HepG2 (cell line): ENCODE data around the gene RCAN2. TPM values are rescaled to one million over a fixed set of nuclear protein-coding genes. Genes with fewer than 3 reads are reported as not detected.
A peak's percentile ranks its signal among the peaks of the same experiment; 100 is the strongest.

Source experiments
- ATAC-seq: fragments of 200-7000 bp; cut with Tn5 transposase; 3 replicates; pipeline ENCODE4 v1.9.1; 2020; ENCODE audit warnings: mild to moderate bottlenecking, moderate library complexity
- BruUV-seq: library from RNA; stranded (reverse); fragments of 400-500 nt; replicated peaks from 2 replicates; lab custom pipeline; 2021; lab: Mats Ljungman, UMichigan
- CTCF ChIA-PET: fragments of 300-600 bp; formaldehyde crosslinking; extraction: SDS; loops from one replicate; lab custom pipeline; 2021; ENCODE audit warnings: low total read pairs, inconsistent platforms, low intra/inter-chr PET ratio; lab: Yijun Ruan, JAX
- POLR2A ChIA-PET: fragments of 350-600 bp; sonication (Branson Sonifier 250); formaldehyde crosslinking; loops from one replicate; lab custom pipeline; 2020; ENCODE audit warnings: antibody characterized with exemption, inconsistent platforms; lab: Yijun Ruan, JAX
- DNase-seq: peaks from one replicate; pipeline ENCODE4 v3.0.0-alpha.2; 2015; ENCODE audit warnings: low spot score
- FAIRE-seq: peaks from 3 replicates; lab custom pipeline; 2011; peaks lifted over from hg19 to GRCh38; lab: Jason Lieb, UNC
- H2AFZ ChIP-seq: one replicate; pipeline ENCODE4 v1.6.1; 2011; ENCODE audit warnings: low read length, inconsistent platforms
- H3K27ac ChIP-seq: fragments of 300-600 bp; 3 replicates; pipeline ENCODE4 v1.8.0; 2011; ENCODE audit warnings: mixed run types, mild to moderate bottlenecking, mixed read lengths, low read length, inconsistent platforms; ENCODE audit not compliant: insufficient read depth; ENCODE audit errors: extremely low read length
- H3K27me3 ChIP-seq, 2 experiments: fragments of 200-600 bp in 1 of 2; 2 replicates in 1 of 2; 3 replicates in 1 of 2; pipeline versions ENCODE4 v1.6.0 to v1.8.0; 2011; ENCODE audit warnings: low read length in 2 of 2, mild to moderate bottlenecking in 2 of 2, moderate library complexity in 2 of 2, inconsistent platforms in 1 of 2; ENCODE audit not compliant: insufficient read depth in 2 of 2, control insufficient read depth in 1 of 2
- H3K36me3 ChIP-seq, 2 experiments: fragments of 200-600 bp in 1 of 2; replicated peaks in 1 of 2; 2 replicates in 1 of 2; 3 replicates in 1 of 2; pipeline versions ENCODE4 v1.5.1 to v1.8.0; 2011; ENCODE audit warnings: low read length in 2 of 2, inconsistent platforms in 1 of 2; ENCODE audit not compliant: insufficient read depth in 2 of 2, control insufficient read depth in 1 of 2
- H3K4me1 ChIP-seq: 2 replicates; pipeline ENCODE4 v1.5.1; 2012; ENCODE audit warnings: low read length, inconsistent platforms; ENCODE audit not compliant: insufficient read depth
- H3K4me2 ChIP-seq: 2 replicates; pipeline ENCODE4 v1.6.0; 2011; ENCODE audit warnings: low read depth, low read length, inconsistent platforms
- H3K4me3 ChIP-seq, 3 experiments: fragments of 200-600 bp in 1 of 3; sonication (generic), shearing (Covaris generic) in 1 of 3; replicated peaks in 1 of 3; 2 replicates each; pipeline ENCODE4 v1.5.1; 2011 to 2016; ENCODE audit warnings: low read length in 3 of 3, inconsistent platforms in 2 of 3, low read depth in 2 of 3, mild to moderate bottlenecking in 2 of 3, control low read depth in 1 of 3, mixed read lengths in 1 of 3; ENCODE audit not compliant: insufficient read depth in 1 of 3
- H3K79me2 ChIP-seq: one replicate; pipeline ENCODE4 v1.6.1; 2011; ENCODE audit warnings: low read length, inconsistent platforms; ENCODE audit not compliant: insufficient read depth
- H3K9ac ChIP-seq: 2 replicates; pipeline ENCODE4 v1.6.0; 2011; ENCODE audit warnings: mild to moderate bottlenecking, low read depth, low read length, inconsistent platforms; ENCODE audit not compliant: insufficient read depth
- H3K9me3 ChIP-seq: 2 replicates; pipeline ENCODE4 v1.5.1; 2012; ENCODE audit warnings: mild to moderate bottlenecking, low read length
- H4K20me1 ChIP-seq: 2 replicates; pipeline ENCODE4 v1.6.0; 2011; ENCODE audit warnings: inconsistent platforms, mild to moderate bottlenecking, low read length, moderate library complexity; ENCODE audit not compliant: insufficient read depth
- EEA1 ChIP-seq: sonication (generic); formaldehyde crosslinking; IDR thresholded peaks from 2 replicates; pipeline ENCODE4 v1.5.1; 2020; ENCODE audit warnings: mild to moderate bottlenecking, missing genetic modification reagents, borderline replicate concordance
- KDM1A ChIP-seq: IDR thresholded peaks from 2 replicates; pipeline ENCODE4 v1.6.1; 2016; ENCODE audit warnings: missing compliant biosample characterization
- ONECUT2 ChIP-seq: sonication (generic); formaldehyde crosslinking; IDR thresholded peaks from 2 replicates; pipeline ENCODE4 v1.4.0; 2020; ENCODE audit warnings: missing genetic modification reagents
- YEATS4 ChIP-seq: sonication (generic); formaldehyde crosslinking; IDR thresholded peaks from 2 replicates; pipeline ENCODE4 v1.4.0; 2020; ENCODE audit warnings: missing genetic modification reagents, borderline replicate concordance
- ZNF34 ChIP-seq: sonication (generic); formaldehyde crosslinking; IDR thresholded peaks from 2 replicates; pipeline ENCODE4 v1.4.0; 2020; ENCODE audit warnings: mild to moderate bottlenecking, missing genetic modification reagents, borderline replicate concordance
- ZNF670 ChIP-seq: sonication (generic); formaldehyde crosslinking; IDR thresholded peaks from 2 replicates; pipeline ENCODE4 v1.8.0; 2022; ENCODE audit warnings: mild to moderate bottlenecking, missing genetic modification reagents, borderline replicate concordance
- ZSCAN29 ChIP-seq: sonication (generic); formaldehyde crosslinking; conservative IDR thresholded peaks from 2 replicates; pipeline ENCODE4 v1.4.0; 2020; ENCODE audit warnings: mild to moderate bottlenecking, missing genetic modification reagents
- WGBS: methylation state at CpG from one replicate; pipeline ENCODE4 v1.1.6; 2017; ENCODE audit warnings: low lambda C conversion rate; 5-methylcytosine and 5-hydroxymethylcytosine counted together
- in situ Hi-C: cut with HindIII; loops from 2 replicates; pipeline ENCODE4 v1.10.0; 2017; ENCODE audit warnings: low pct_unique_long_range_greater_than_20kb; ENCODE audit not compliant: extremely low pct_ligation_motif_present
- intact Hi-C: fragments of 100-400 bp; cut with micrococcal nuclease; formaldehyde crosslinking; loops from one replicate; pipeline ENCODE4 v1.10.0; 2022; ENCODE audit not compliant: unreplicated experiment
- polyA plus RNA-seq, 8 experiments: library from polyadenylated mRNA; depleted of rRNA in 3 of 8; stranded (reverse) in 7 of 8; unstranded in 1 of 8; fragments of >200 nt; fragmentation: Illumina TruSeq in 4 of 8; extraction: Trizol in 4 of 8; gene quantifications; 2 replicates each; pipeline versions ENCODE4 v1.2.1 to v1.2.3, GENCODE V29; 2011 to 2016; ENCODE audit warnings: low read depth in 4 of 8, missing spikeins in 1 of 8, mixed read lengths in 1 of 8; ENCODE audit not compliant: insufficient read depth in 1 of 8
- total RNA-seq, 5 experiments: library from RNA; depleted of rRNA; stranded (reverse); fragments of >200 nt; fragmentation: Illumina TruSeq; extraction: Trizol; gene quantifications; 2 replicates each; pipeline ENCODE4 v1.2.3, GENCODE V29; 2016; ENCODE audit warnings: low read depth in 1 of 5

RCAN2 gene
- total and polyA plus RNA-seq, 2 of the 13 experiments (the other 11 are each of a cell fraction or from before 2014, with no cell fraction given), result not detected

DNA sequence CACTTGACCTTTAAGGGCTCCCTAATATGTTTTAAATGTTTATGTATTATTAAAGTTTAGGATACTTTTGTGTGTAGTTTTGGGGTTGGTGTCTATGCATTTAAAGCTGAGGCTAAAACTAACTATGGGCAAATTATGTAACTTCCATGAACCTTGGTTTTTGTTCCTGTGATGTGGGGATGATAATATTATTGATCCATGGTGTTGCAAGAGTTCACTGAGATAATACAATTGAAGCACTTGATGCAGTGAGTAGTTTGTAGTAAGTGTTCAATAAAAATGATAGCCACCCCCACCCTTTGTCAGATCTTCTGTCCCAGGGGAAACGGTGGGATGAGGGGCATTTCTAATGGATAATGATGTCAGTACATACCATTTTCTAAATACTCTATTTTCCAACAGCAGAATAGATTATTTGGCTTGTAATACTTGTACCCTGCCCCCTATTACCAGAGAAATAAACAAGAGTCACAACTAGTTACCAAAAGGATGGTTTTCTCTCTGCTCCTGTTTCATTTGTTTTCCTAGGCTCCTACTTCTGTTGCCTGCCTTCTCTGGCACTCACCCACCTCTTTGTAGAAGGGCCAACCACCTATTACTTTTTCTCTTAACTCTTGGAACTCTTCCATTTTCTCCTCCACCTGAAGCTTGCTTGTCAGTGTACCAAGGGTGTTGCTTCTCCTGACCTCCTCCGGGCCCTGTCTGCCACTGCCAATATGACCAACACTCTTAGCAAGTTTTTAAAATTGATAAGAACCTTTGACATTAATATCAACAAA lies 97.9 kb downstream of the RCAN2 start:
- FAIRE-seq, result no peak
- no peak for TF ChIP-seq EEA1
- TF ChIP-seq KDM1A (CRISPR knock-in tag), result peak; percentile 23; the same call in 1 of the 2 replicates
- peak; percentile 75 for TF ChIP-seq ONECUT2 (CRISPR knock-in tag)
- TF ChIP-seq, all 625 proteins: peak for 2
- DNase-seq, result no peak
- WGBS, result 0% methylated on average over 2 of the region's 2 CpGs
- H3K36me3 ChIP-seq, result no peaks in the 10 kb centered on the region
- H3K4me2 ChIP-seq, result no peak overlapping the region
- intact Hi-C loops, result loop anchor here (5.0 kb wide), 1 partner anchor 1254 kb away; no protein-coding TSS in a partner anchor
- H3K27ac ChIP-seq, result no peak overlapping the region
- no peaks in the 10 kb centered on the region for H3K4me1 ChIP-seq
- ChIA-PET CTCF (no interaction called here), POLR2A (no interaction called here)
- H3K9ac ChIP-seq, result no peak overlapping the region
- no peaks in the 10 kb centered on the region for H4K20me1 ChIP-seq
- BruUV-seq, result no TSS peak
- no peaks in the 10 kb centered on the region for H3K79me2 ChIP-seq
- H3K4me3 ChIP-seq, result no peak overlapping the region
- H3K27me3 ChIP-seq, result no peaks in the 10 kb centered on the region
- no peaks in the 10 kb centered on the region for H3K9me3 ChIP-seq
- no peak overlapping the region for H2AFZ ChIP-seq
- in situ Hi-C loops, result no loop called here
- ATAC-seq, result no peak

DNA sequence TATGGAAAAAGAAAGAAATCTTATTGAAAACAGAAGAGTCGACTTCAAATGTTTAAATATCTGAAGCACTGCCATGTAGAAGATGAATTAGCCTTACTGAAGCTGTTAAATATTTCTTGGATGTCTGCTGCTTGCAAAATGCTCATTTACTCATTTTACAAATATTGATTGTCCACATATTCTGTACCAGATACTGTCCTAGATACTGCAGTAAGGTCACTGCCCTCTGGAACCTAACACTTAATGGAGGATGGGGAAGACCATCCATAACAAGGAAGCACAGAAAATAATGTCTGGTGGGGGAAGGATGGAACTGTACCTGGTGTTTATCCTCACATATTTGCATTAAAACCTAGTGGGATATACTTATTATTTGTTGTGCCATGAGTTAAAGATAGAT lies 99.0 kb downstream of the RCAN2 start:
- POLR2A ChIA-PET, result no interaction called here

More for the DNA sequence above, 99.0 kb downstream of the RCAN2 start:
- Histone ChIP-seq H3K4me1 (no peaks in the 10 kb centered on the region), H3K79me2 (no peaks in the 10 kb centered on the region), H3K4me3 (no peak overlapping the region), H3K9ac (no peak overlapping the region), H3K36me3 (no peaks in the 10 kb centered on the region), H2AFZ (no peak overlapping the region), H3K4me2 (no peak overlapping the region), H4K20me1 (no peaks in the 10 kb centered on the region), H3K27me3 (no peaks in the 10 kb centered on the region), H3K9me3 (no peaks in the 10 kb centered on the region), H3K27ac (no peak overlapping the region)
- in situ Hi-C loops (no loop called here), intact Hi-C loops (loop anchor here (5.0 kb wide), 1 partner anchor 1255 kb away; no protein-coding TSS in a partner anchor)
- no TSS peak for BruUV-seq
- CTCF ChIA-PET, result no interaction called here
- DNase-seq (no peak), FAIRE-seq (no peak), ATAC-seq (no peak)
- WGBS, result 0% methylated on average over 1 of the region's 1 CpG
- TF ChIP-seq ZNF34 (CRISPR knock-in tag), result no peak
- no peak for TF ChIP-seq ZSCAN29 (CRISPR knock-in tag)
- TF ChIP-seq YEATS4 (CRISPR knock-in tag), result no peak
- no peak for TF ChIP-seq ZNF670
- TF ChIP-seq, all 625 proteins: peak for 0
